Adrenal gland (tissue), 5 donors: ENCODE results near the gene DACH2.

ENCODE experiments used
- CTCF ChIP-seq, 6 experiments: fragments of 450-650 bp in 4 of 6; fragments of 200-600 bp in 2 of 6; sonication (generic) in 1 of 6; IDR thresholded peaks; 1 replicate in 5 of 6; 2 replicates in 1 of 6; pipeline versions ENCODE4 v1.5.1 to v1.8.0; 2016 to 2021; ENCODE audit warnings: antibody characterized with exemption in 6 of 6, mild to moderate bottlenecking in 2 of 6, moderate library complexity in 1 of 6
- POLR2A ChIP-seq, 2 donors: fragments of 450-650 bp; IDR thresholded peaks; one replicate each; pipeline ENCODE4 v1.6.1; 2017; ENCODE audit warnings: antibody characterized with exemption in 2 of 2, mild to moderate bottlenecking in 2 of 2, moderate library complexity in 1 of 2
- donor health status: DM: no; HTN: no; CAD: no.

- no peak for TF ChIP-seq CTCF (IDR thresholded peaks at IDR 0.05)
- no peak for TF ChIP-seq POLR2A (IDR thresholded peaks at IDR 0.05)
These were observed 89.2 kb downstream of the DACH2 start for GRCh38 chrX:86237482-86237881.
